Stimulated activated CD8-positive, alpha-beta memory T cell treated with anti-CD3 and anti-CD28 coated beads, Interleukin-12 subunit alpha, Interleukin-12 subunit beta, amount 100 ng/mL, for 24 hours (primary cell): ENCODE results near the gene COL17A1.

ENCODE experiments used
- DNase-seq: peaks from one replicate; pipeline ENCODE4 v3.0.0-alpha.2; 2020; ENCODE audit errors: extremely low read depth

The COL17A1 gene

GRCh38 chr10:104096692-104097091 lies 11.0 kb upstream of the COL17A1 start:
- no peak for DNase-seq

GRCh38 chr10:104092749-104093148 lies 7.1 kb upstream of the COL17A1 start:
- no peak for DNase-seq

GRCh38 chr10:104090611-104091010 lies 4.9 kb upstream of the COL17A1 start:
- DNase-seq, result no peak

- no peak for DNase-seq
Measured at GRCh38 chr10:104089621-104090020, 3.9 kb upstream of the COL17A1 start.

- no peak for DNase-seq
Measured at GRCh38 chr10:104088239-104088638, 2.6 kb upstream of the COL17A1 start.

- no peak for DNase-seq
Measured at GRCh38 chr10:104084482-104085142, 1.1 kb downstream of the COL17A1 start.

GRCh38 chr10:104081998-104082397 lies 3.7 kb downstream of the COL17A1 start:
- no peak for DNase-seq

GRCh38 chr10:104080762-104081161 lies 4.9 kb downstream of the COL17A1 start:
- DNase-seq, result no peak

- no peak for DNase-seq
Measured at GRCh38 chr10:104077663-104078151, 8.0 kb downstream of the COL17A1 start.

- DNase-seq, result no peak
Measured at GRCh38 chr10:104077247-104077646, 8.4 kb downstream of the COL17A1 start.

GRCh38 chr10:104076743-104077160 lies 8.9 kb downstream of the COL17A1 start:
- no peak for DNase-seq

- no peak for DNase-seq
Measured at GRCh38 chr10:104074505-104074904, 11.2 kb downstream of the COL17A1 start.

- no peak for DNase-seq
Measured at GRCh38 chr10:104072786-104073185, 12.9 kb downstream of the COL17A1 start.

- no peak for DNase-seq
Measured at GRCh38 chr10:104069613-104070012, 16.1 kb downstream of the COL17A1 start.

- no peak for DNase-seq
Measured at GRCh38 chr10:104067525-104067924, 18.2 kb downstream of the COL17A1 start.

- no peak for DNase-seq
Measured at GRCh38 chr10:104066945-104067344, 18.7 kb downstream of the COL17A1 start.

GRCh38 chr10:104065748-104066147 lies 19.9 kb downstream of the COL17A1 start:
- no peak for DNase-seq

- no peak for DNase-seq
Measured at GRCh38 chr10:104061196-104061595, 24.5 kb downstream of the COL17A1 start.

- DNase-seq, result no peak
Measured at GRCh38 chr10:104059364-104059763, 26.3 kb downstream of the COL17A1 start.

GRCh38 chr10:104057717-104058116 lies 28.0 kb downstream of the COL17A1 start:
- DNase-seq, result no peak

GRCh38 chr10:104056619-104057273 lies 28.9 kb downstream of the COL17A1 start:
- no peak for DNase-seq

GRCh38 chr10:104054430-104054829 lies 31.2 kb downstream of the COL17A1 start:
- DNase-seq, result no peak

- DNase-seq, result no peak
Measured at GRCh38 chr10:104053201-104053600, 32.5 kb downstream of the COL17A1 start.
